Body of pancreas (tissue), 4 donors: ENCODE results near the gene RIC3.

Experiments used
- CTCF ChIP-seq, 7 experiments: fragments of 450-650 bp in 4 of 7; fragments of 200-600 bp in 3 of 7; sonication (generic) in 3 of 7; IDR thresholded peaks; one replicate each; pipeline ENCODE4 v1.5.1; 2016 to 2019; ENCODE audit warnings: antibody characterized with exemption in 7 of 7
- POLR2A ChIP-seq, 3 donors: fragments of 450-650 bp; IDR thresholded peaks; one replicate each; pipeline ENCODE4 v1.6.1; 2016; ENCODE audit warnings: antibody characterized with exemption in 3 of 3, mild to moderate bottlenecking in 2 of 3

DNA sequence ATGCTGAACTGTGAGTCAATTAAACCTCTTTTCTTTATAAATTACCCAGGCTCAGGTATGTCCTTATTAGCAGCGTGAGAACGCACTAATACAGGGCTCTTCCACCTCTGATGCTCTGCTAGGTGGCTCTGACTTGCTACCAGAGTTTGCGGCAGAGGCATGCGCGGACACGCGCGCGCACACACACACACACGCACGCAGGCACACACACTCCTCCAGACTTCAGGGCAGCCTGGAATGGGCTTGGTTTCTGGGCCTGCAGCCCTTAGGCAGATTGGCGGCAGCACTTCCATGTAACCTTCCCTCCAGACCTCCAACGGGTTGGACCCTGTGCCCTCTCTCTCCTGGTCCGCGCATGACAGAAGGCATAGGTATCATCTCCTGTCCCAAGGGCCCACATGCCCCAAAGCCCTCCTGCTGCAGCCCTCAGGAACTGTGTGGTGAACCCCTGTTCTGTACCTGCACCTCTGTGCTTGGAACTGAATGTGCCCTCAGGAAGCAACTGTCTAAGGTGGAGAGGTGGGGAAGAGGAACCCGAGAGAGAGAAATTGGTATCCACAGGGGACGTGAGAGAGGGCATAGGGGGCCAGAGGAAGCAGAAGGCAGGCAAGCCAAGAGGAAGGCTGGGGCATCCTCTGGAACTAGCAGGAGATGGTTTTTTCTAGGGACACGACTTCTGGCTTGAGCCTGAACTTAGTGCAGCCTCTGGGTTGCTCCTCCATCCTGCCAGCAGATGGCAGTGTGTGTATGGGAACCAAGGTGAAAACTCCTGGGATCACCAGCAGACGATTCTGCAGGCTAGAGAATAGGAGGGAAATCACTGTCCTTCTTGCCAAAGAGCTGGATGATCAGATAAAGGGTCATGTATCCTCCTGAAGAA is 23.4 kb upstream of the RIC3 start:
- peak; percentile 73 to 82 (median 78) for TF ChIP-seq CTCF (IDR thresholded peaks at IDR 0.05)
- TF ChIP-seq POLR2A (IDR thresholded peaks at IDR 0.05): no peak
